Glutamatergic neuron (in vitro differentiated cells): ENCODE results near the gene MARK2. TPM values are rescaled to one million over a fixed set of nuclear protein-coding genes. Genes with fewer than 3 reads are reported as not detected.

Experiments
- DNase-seq: peaks from one replicate; pipeline ENCODE4 v3.0.0; 2022
- H3K27ac Mint-ChIP-seq: one replicate; pipeline ENCODE4 v1.8.0; 2020; ENCODE audit warnings: mild to moderate bottlenecking, mixed read lengths, inconsistent platforms; ENCODE audit not compliant: unreplicated experiment
- H3K27me3 Mint-ChIP-seq: one replicate; pipeline ENCODE4 v1.8.0; 2020; ENCODE audit warnings: mild to moderate bottlenecking, moderate library complexity, mixed read lengths, inconsistent platforms; ENCODE audit not compliant: unreplicated experiment
- H3K36me3 Mint-ChIP-seq: one replicate; pipeline ENCODE4 v1.8.0; 2020; ENCODE audit warnings: mild to moderate bottlenecking, mixed read lengths, inconsistent platforms; ENCODE audit not compliant: unreplicated experiment
- H3K4me1 Mint-ChIP-seq: one replicate; pipeline ENCODE4 v1.8.0; 2020; ENCODE audit warnings: mild to moderate bottlenecking, low read depth, mixed read lengths, inconsistent platforms; ENCODE audit not compliant: unreplicated experiment
- H3K4me3 Mint-ChIP-seq: one replicate; pipeline ENCODE4 v1.8.0; 2020; ENCODE audit warnings: mild to moderate bottlenecking, mixed read lengths, inconsistent platforms; ENCODE audit not compliant: unreplicated experiment
- H3K9me3 Mint-ChIP-seq: one replicate; pipeline ENCODE4 v1.8.0; 2020; ENCODE audit warnings: mild to moderate bottlenecking, moderate library complexity, mixed read lengths, inconsistent platforms; ENCODE audit not compliant: unreplicated experiment
- CTCF ChIP-seq: fragments of 200-600 bp; sonication (generic); IDR thresholded peaks from one replicate; pipeline ENCODE4 v1.5.0; 2021; ENCODE audit not compliant: partially characterized antibody, unreplicated experiment
- total RNA-seq: library from RNA; stranded (reverse); fragmentation: NEBNext Ultra II Directional; extraction: Animal tissue kit (Norgen Biotek cat#: 25700); gene quantifications from one replicate; pipeline ENCODE4 v1.2.1, GENCODE V29; 2021; ENCODE audit not compliant: unreplicated experiment

MARK2 gene
- total RNA-seq, 1 donor from 2014 or later: 76.8 TPM

GRCh38 chr11:63829823-63830489 lies 9.0 kb upstream of the MARK2 start:
- Mint-ChIP-seq H3K27ac (no peak overlapping the region), H3K36me3 (peaks cover 5% of the 10 kb centered on the region), H3K4me3 (no peak overlapping the region), H3K9me3 (peaks cover 6% of the 10 kb centered on the region), H3K27me3 (no peaks in the 10 kb centered on the region), H3K4me1 (peaks cover 2% of the 10 kb centered on the region)
- DNase-seq: peak; percentile 25
- TF ChIP-seq CTCF: no peak

GRCh38 chr11:63831326-63831725 lies 7.6 kb upstream of the MARK2 start:
- peaks cover 6% of the 10 kb centered on the region for H3K9me3 Mint-ChIP-seq
- no peak overlapping the region for H3K27ac Mint-ChIP-seq
- H3K36me3 Mint-ChIP-seq: no peaks in the 10 kb centered on the region
- TF ChIP-seq CTCF: no peak
- peaks cover 4% of the 10 kb centered on the region for H3K27me3 Mint-ChIP-seq
- H3K4me3 Mint-ChIP-seq: no peak overlapping the region
- DNase-seq: no peak
- no peaks in the 10 kb centered on the region for H3K4me1 Mint-ChIP-seq

- no peak for TF ChIP-seq CTCF
- H3K27me3 Mint-ChIP-seq: peaks cover 6% of the 10 kb centered on the region
- H3K36me3 Mint-ChIP-seq: no peaks in the 10 kb centered on the region
- no peak for DNase-seq
- H3K4me3 Mint-ChIP-seq: no peak overlapping the region
- no peak overlapping the region for H3K27ac Mint-ChIP-seq
- peaks cover 6% of the 10 kb centered on the region for H3K9me3 Mint-ChIP-seq
- peaks cover 1% of the 10 kb centered on the region for H3K4me1 Mint-ChIP-seq
Measured at GRCh38 chr11:63832336-63832735, 6.6 kb upstream of the MARK2 start.

- Mint-ChIP-seq H3K4me3 (no peak overlapping the region), H3K4me1 (peaks cover 2% of the 10 kb centered on the region), H3K27me3 (peaks cover 9% of the 10 kb centered on the region), H3K9me3 (peaks cover 6% of the 10 kb centered on the region), H3K36me3 (no peaks in the 10 kb centered on the region), H3K27ac (no peak overlapping the region)
- no peak for TF ChIP-seq CTCF
- DNase-seq: no peak
Measured at GRCh38 chr11:63833048-63833447, 5.9 kb upstream of the MARK2 start.

GRCh38 chr11:63834535-63835157 lies 4.3 kb upstream of the MARK2 start:
- DNase-seq: no peak
- Mint-ChIP-seq H3K36me3 (no peaks in the 10 kb centered on the region), H3K4me1 (peaks cover 2% of the 10 kb centered on the region), H3K9me3 (peaks cover 9% of the 10 kb centered on the region), H3K4me3 (no peak overlapping the region), H3K27me3 (peaks cover 11% of the 10 kb centered on the region), H3K27ac (no peak overlapping the region)
- TF ChIP-seq CTCF: no peak
